NCI-H2227 (cell line): ENCODE measurements around the gene URB2.
"Not testable (repeated sequence)": the region's sequence is repeated elsewhere in the genome, so short reads cannot be mapped to it uniquely, and the experiment has no call there.

Experiments used
- DNase-seq: peaks from one replicate; lab custom pipeline; 2025; ENCODE audit not compliant: unreplicated experiment; lab: John Stamatoyannopoulos, UW

URB2 gene

GRCh38 chr1:229690662-229691061 is 64.6 kb downstream of the URB2 start:
- no peak for DNase-seq

- DNase-seq = no peak
Observed at GRCh38 chr1:229691362-229691761, 65.3 kb downstream of the URB2 start.

- no peak for DNase-seq
Observed at GRCh38 chr1:229693129-229693900, 67.3 kb downstream of the URB2 start.

GRCh38 chr1:229694053-229694693 is 68.1 kb downstream of the URB2 start:
- DNase-seq = peak; percentile 53

GRCh38 chr1:229696385-229696784 is 70.3 kb downstream of the URB2 start:
- no peak for DNase-seq

- DNase-seq = no peak
Observed at GRCh38 chr1:229699613-229700267, 73.7 kb downstream of the URB2 start.

GRCh38 chr1:229704157-229704556 is 78.1 kb downstream of the URB2 start:
- no peak for DNase-seq

GRCh38 chr1:229705152-229705551 is 79.1 kb downstream of the URB2 start:
- not testable (repeated sequence) for DNase-seq

- not testable (repeated sequence) for DNase-seq
Observed at GRCh38 chr1:229707127-229707526, 81.1 kb downstream of the URB2 start.

- no peak for DNase-seq
Observed at GRCh38 chr1:229709500-229710013, 83.5 kb downstream of the URB2 start.
